GM19452 (cell line): ENCODE data around the gene RAPGEF5.

Source experiments
- ATAC-seq: cut with Tn5 transposase; IDR thresholded peaks from one replicate; pipeline ENCODE4 v1.9.1; 2021; ENCODE audit not compliant: unreplicated experiment

The RAPGEF5 gene

DNA sequence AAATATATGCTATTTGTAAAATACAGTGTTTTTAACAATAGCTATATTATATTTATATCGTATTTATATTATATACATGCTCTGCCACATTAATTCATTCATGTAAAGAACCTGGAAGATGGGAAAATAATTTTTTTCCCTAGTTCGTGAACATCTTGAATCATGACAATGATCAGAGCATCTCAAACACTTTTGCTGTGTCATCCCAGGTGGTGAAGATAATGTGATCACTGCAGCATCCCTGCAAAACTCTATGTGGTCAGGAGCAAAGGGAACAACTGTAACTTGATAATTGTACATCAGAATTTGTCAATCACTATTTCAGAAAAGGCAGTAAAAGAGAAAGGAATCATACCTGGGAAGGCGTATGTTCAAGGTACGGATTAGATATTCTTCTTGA lies 39.3 kb downstream of the RAPGEF5 start:
- no peak for ATAC-seq

DNA sequence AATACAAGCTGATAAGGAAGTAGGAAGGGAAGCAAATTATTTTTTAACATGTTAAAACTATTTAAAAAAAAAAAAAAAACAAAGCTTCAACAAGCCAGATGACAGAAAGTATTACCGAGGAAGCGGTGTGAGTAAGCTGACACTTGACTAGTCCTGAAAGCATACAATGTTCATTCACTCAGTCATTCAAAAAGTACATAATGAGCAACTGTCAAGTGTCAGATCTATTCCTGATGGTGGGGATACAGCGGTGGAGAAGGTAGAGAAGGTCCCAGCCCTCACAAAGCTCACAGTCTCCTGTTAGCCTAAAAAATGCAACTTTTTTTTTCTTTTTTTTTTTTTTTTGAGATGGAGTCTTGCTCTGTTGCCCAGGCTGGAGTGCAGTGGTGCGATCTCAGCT lies 40.0 kb downstream of the RAPGEF5 start:
- no peak for ATAC-seq

DNA sequence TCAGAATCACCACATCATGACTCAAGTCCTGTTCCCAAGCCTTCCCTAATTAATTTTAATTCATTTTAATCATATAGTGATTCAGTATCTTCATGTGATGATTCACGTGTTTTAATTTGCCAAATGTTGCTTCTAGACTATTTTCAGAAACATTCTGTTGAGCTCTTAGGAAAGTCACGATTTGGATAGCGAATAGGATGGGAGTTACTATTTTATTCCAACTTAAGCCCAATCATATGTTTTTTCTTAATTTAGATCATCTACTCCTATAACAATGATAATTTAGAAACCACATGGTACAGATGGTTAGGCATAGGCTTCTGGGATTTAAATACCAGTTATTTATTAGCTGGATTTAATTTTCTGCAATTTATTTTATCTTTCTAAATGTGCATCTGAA lies 49.1 kb downstream of the RAPGEF5 start:
- no peak for ATAC-seq

DNA sequence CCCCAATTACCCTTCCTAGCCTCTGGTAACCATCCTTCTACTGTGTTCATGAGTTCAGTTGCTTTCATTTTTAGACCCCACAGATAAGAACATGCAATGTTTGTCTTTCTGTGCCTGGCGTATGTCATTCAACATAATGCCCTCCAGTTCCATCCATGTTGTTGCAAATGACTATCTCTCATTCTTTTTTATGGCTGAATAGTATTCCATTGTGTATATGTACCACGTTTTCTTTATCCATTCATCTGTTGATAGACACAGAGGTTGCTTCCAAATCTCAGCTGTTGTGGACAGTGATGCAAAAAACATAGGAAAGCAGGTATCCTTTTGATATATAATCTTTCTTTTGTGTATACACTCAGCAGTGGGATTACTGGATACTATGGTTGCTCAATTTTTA lies 51.2 kb downstream of the RAPGEF5 start:
- no peak for ATAC-seq

DNA sequence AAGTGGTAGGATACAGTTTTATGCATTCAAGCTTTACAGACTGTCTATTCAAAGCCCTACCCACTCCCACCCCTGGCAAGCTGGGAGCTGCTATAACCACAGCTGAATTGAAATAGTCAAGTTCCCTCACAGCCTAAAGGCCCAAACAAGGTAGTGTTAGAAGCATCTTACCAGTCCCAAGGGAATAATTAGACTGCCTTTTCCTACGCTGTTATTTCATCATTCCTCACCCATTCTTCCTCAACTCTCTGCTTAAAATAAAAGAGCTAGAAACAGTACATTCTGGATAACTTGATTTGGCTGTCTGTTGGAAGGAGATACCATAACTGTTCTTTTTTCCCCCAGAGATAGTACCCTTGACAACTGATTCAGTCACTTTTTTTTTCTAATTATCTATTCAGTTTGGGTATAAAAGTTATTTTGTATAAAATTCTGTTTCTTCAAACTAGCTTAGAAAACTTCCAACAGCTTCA lies 54.0 kb downstream of the RAPGEF5 start:
- no peak for ATAC-seq

DNA sequence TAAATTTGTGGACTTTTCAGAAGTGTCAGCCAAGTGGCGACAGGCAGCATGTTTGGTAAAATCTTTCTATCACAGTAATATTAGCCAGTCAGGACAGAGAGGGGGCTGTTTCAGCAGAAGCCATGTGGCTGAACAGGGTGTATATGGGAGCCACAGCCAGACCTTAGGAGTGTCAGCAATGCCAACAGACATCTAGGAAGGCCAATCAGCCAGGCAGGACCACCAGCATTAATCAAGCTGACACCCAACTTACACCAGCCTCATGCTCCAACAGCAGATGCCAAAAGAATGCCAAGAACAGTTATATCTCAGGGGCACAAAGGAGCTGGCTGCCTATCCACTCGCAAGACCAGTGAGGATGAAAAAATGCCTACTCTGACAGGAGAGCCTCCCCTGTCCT lies 54.8 kb downstream of the RAPGEF5 start:
- no peak for ATAC-seq

DNA sequence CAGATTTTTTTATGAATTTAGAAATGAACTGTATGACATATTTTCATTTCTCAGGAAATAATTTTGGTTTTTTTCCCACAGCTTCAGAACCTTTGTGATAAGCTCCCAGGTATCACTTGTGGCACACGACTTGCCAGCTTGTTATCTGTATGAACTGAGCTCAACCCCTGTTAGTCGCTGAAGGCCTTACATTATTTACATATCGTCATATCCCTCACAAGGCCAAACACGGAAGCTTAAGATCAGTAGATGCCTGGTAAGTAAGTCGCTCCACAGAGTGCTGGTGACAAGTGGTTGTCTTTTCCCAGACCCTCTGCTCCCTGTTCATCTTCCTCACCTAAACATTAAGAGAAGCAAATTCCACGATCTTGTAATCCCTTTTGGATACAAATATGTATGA lies 55.2 kb downstream of the RAPGEF5 start:
- no peak for ATAC-seq

DNA sequence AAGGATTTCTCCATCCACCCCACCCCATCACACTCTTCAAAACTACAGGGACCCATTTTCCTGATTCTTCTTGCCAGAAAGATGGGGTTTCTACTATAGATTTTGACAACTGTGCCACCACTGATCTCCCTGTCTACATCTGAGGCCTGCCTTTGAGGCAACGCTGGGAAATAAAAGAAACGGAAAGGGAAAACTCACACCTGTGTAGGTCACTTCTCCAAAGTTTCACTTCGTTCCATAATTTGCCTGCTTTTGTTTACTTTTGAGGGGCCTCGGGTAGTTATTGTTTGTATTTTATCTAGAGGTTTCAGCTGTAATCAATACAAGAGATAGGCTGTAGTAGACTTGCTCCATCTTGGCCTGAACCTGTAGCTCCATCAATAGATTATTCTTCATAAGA lies 56.1 kb downstream of the RAPGEF5 start:
- no peak for ATAC-seq

DNA sequence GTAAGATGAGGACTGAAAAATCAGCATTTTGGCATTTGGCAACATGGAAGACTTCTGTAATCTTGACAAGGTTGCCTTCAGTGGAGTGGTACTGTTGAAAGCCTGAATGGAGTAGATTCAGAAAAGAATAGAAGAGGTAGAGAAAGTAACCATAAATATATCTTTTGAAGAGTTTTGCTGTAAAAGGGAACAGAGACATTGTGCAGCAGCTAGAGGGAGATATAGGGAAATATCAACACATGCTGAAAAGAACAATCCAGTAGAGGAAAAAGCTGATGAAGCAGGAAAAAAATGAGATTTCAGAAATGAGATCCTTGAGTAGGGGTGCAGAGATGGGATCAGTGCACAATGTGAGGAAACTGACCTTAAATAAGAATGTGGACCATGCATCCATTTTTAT lies 60.0 kb downstream of the RAPGEF5 start:
- ATAC-seq = no peak

DNA sequence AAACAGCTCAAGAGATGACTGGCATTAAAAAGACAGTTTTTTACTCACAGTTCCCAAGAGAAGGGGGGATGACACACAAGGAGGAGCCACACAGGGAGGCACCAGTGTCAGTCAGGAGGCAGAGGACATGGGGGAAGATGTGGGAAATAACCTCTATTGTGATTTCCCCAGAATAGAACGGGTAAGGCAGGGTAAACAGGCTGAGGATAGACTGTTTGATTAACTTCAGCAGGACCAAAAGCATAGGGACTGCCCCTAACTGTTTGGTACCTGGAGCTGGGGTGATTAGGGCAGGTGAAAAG lies 60.7 kb downstream of the RAPGEF5 start:
- no peak for ATAC-seq

DNA sequence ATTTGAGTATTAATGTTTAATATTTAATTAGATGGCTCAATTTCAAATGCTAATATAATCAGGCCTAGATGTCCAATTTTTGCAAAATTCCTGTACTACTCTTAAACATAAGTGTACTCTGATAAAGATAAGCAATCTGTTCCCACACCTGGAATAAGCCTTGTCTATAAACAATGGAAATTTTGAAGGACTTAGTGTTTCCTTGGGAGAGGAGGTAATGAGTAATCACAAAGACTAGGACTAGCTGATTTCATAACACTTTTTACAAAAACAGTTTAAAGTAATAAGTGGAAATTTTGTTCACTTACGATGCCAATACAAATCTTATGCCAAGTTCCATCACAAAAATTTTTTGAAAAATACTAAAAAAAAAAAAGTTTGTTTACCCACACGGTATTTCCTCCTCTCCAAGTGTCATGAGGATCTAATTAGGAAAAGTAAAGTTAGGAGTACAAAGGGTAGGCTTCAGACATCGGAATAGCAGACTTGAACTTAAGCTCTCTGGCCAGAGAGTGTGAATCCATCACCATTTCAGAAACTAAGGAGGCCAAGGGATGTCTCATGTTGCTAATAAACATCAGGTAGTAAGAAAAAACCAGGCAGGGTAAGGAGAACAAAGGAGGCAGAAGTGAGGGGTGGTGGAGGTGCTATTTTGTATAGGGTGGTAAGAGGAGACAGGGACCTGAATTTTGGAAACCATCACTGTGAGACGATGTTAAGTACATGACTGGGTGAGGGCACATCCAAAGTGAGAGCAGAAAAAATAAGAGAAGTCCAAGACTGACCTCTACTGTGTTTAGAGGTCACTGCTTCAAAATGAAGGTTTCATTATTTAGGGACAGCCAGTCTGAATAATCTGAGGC lies 61.3 kb downstream of the RAPGEF5 start:
- ATAC-seq = no peak

DNA sequence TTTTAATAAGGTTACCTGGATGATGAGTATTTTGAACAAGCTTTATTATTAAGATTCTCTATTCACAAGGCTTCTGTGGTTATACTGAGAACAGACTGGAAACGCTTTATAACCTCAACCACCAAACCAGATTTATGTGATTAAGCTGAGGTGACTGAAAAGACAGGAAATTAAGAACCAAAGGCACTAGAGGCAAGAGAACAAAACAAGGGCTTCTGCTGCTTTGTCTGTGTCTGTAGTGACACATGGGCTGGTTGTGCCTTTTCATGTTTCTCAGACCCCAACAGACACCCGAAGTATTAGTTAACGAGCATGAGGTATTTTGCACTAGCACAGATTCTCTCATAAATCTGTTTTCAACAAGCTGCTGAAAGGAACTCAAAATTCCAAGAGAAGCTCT lies 64.4 kb downstream of the RAPGEF5 start:
- ATAC-seq = no peak

DNA sequence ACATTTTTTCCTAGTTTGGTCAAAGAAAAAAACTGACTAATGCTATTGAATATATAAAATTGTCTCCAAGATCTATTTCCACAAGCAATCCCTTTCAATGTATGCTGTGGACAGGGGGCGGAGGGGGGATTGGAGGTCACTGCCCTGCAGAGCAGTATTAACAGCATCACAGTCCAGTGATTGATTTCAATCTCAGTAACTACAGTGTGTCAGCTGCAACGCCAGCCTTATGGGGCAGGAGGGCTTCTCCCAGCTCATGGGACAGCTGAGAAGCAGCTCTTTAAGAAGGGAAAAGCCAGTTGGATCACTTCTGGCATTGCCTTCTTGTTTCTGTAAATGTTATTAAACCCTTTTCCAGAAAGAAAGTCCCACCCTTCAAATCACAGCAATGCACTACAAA lies 65.0 kb downstream of the RAPGEF5 start:
- no peak for ATAC-seq

DNA sequence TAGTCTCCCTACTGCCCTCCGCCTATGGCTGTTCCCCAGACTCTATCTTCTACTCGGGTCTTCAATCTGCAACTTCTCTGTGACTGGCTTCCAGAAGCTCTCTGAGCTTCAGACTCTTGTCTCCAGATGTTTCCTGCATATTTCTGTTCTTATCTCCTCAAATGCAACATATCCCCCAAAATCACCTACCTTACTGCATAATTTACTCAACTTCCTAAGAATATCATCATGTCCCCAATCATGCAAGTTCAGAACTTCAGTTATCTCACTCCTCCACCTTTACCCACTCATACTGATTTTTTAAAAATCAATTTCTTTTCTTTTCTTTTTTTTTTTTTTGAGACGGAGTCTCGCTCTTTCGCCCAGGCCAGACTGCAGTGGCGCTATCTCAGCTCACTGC lies 68.8 kb downstream of the RAPGEF5 start:
- ATAC-seq = no peak

DNA sequence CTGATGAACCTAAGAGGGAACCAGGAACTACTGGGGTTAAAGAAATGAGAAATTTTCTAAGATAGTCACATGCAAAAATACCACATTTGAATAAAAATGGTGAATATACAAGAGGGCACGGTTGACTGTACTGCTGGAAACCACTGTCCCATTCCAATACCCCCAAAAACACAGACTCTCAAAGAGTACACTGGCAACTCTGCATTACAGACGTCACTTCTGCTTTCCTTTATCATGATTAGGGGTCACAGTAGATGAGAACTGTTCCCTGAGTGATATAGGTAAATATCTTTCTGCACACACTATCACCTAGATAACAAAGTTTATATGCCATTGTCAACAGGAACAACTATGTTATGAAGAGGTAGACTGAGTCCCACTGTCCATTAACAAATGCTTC lies 69.5 kb downstream of the RAPGEF5 start:
- ATAC-seq = no peak

DNA sequence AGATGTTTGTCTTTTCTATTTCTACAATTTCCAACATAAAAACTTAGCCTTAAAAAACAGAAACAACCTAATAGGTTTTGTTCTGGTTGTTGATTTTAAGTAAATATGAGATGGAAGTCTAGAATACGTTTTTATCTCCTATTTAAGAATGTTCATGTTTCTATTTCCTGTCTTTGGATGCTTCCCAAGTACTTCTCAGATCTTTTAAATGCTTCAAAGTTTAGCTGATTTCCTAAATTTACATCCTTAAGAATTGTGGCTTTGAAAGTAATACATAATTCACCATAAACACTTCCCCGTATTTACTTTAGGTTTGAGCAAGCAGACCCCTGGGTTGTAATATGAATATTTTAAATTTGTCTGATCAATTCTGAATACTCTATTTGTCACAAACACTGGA lies 70.5 kb downstream of the RAPGEF5 start:
- no peak for ATAC-seq

DNA sequence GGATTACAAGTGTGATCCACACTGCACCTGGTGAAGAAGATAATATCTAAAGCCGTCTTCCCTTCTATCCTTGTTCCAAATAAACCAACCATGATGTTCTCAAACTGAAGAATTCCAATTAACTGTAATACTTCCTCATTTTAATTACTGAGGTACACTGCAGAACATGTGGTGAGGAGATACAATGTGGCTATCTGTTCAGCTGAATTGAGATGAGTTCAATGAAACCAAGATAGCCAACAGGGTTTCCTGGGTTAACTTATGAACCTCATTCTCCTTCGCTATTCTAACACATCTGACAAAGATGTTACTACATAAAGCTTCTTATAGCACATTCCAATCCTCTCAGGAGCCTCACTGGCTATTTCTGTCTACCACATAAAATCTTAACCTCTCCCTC lies 75.5 kb downstream of the RAPGEF5 start:
- no peak for ATAC-seq

DNA sequence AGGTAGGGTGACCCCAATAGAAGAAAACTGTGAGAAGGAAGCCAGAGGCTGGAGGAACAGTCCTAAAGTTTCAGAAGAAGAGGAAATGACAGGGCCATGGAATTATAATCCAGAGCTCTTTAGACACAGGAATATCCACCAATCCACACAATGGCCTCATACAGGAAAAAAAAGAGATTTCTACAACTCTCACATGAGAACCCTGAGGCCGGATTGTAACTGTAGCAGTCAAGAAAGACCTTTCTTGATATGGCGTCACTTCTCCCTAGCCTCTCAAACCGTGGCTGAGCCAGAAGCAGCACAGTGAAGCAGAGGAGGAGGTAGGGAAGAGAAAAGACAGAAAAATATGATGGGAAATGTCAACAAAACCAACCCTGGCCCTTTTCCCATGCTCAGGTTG lies 76.9 kb downstream of the RAPGEF5 start:
- no peak for ATAC-seq

DNA sequence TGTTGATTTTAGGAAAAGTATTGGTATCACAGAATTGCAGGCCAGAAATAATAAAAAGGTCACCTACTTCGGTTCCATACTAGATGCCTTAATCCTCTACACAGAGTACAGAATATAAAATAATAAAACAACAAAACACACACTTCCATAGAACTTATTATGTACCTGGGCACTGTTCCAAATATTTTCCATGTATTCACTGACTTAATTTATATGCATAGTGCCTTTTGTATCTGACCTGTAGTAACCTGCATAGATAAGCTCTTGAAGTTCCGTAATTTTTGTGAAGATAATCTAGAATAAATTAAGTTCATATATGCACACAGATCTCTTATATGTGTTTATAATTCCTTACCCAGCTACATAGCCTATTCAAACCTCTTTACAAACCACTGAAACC lies 78.3 kb downstream of the RAPGEF5 start:
- ATAC-seq = no peak

DNA sequence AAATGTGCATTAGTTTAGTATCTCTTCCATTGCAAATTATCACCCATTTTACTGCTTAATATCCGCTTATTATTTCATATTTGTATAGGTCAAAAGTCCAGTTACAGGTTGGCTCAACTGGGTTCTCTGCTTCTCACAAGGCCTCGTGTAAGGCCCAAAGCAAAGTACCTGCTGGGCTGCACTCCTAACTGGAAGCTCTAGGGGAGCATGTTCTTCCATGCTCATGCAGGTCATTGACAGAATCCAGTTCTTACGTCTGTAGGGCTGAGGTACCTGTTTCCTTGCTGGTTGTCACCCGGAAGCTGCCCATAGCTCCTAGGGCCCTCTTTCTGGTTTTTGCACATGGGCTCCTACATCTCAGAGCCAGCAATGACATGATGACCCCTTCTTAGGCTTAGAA lies 79.6 kb downstream of the RAPGEF5 start:
- ATAC-seq = no peak

DNA sequence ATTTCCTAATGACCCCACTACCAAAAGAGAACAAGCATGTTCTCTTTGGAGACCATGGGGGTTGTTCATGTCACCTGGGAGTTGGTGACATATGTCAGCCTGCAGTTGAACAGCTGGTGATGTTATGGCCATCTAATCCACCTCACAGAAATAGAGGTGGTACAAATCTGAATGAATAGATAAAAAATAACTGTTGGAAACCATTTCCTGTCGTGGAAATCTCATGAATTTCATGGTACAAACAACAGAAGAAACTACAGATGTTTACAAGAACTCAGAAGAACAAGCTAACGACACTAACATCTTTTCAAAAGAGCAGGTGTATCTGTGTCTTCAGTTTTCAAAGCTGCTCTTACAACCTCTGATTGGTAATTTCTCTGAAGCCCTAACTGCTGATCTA lies 81.3 kb downstream of the RAPGEF5 start:
- ATAC-seq = no peak

DNA sequence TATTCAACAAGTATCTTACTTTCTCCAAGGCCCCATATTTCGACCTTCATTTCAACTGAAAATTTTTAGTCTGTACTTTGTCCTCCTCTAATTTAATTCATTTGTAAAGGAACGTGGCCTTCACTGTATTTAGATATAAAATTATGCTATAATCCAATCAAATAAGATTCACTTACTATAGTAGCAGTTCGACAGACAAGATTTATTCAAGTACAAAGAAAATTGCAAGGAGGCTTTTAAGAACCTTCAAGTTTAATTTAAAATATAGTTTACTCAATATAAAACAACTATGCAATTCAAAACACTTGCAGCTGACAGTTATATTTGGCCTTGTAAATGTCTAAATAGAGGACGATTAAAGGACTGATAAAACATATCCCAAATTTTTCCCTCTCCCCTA lies 85.6 kb downstream of the RAPGEF5 start:
- no peak for ATAC-seq

DNA sequence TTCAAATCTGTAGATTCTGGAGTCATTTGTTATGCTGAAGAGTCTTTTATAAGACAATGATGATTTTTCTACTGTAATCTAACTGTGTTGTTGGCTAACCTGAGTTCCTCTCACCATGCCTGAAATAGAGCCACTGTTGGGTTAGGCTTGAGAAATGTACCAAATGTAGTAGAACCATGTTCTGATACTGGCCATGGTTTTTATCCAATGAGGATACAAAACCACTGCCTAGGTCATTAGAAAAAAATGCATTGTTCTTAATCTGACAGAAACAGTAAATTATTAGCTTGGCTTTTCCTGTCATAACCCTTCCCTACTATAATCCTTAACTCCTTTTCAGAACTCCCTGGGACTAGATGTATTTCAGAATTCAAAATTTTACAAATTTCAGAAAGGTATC lies 86.6 kb downstream of the RAPGEF5 start:
- no peak for ATAC-seq
